Measurements from ENCODE around the gene OR9A4.

Gene OR9A4

GRCh38 chr7:141949911-141950310, 33.7 kb downstream of the OR9A4 start:
- no peak for DNase-seq (ENCODE audit: low read depth, low spot score)
- in situ Hi-C loops (cut with HindIII; ENCODE audit: low sequenced_read_pairs), result no loop called here
- no peak for TF ChIP-seq CTCF (IDR thresholded peaks at IDR 0.05; ENCODE audit: low read depth, low read length)
- H3K4me3 ChIP-seq (ENCODE audit: low read depth, low read length), result no peak overlapping the region

DNA sequence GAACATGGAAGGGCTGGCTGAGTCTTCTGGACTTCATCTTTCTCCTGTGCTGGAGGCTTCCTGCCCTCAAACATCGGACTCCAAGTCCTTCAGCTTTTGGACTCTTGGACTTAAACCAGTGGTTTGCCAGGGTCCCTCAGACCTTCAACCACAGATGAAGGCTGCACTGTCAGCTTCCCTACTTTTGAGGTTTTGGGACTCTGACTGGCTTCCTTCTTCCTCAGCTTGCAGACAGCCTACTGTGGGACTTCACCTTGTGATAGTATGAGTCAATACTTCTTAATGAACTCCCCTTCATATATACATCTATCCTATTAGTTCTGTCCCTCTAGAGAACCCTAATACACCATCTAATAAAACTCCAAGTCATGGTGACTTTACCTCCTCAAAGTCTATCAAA, 34.6 kb downstream of the OR9A4 start:
- DNase-seq (ENCODE audit: low read depth, low spot score), result no peak
- in situ Hi-C loops (cut with HindIII; ENCODE audit: low sequenced_read_pairs), result no loop called here
- no peak overlapping the region for H3K4me3 ChIP-seq (ENCODE audit: low read depth, low read length)
- no peak for TF ChIP-seq CTCF (IDR thresholded peaks at IDR 0.05; ENCODE audit: low read depth, low read length)

- no peak overlapping the region for H3K4me3 ChIP-seq (ENCODE audit: low read depth, low read length)
- in situ Hi-C loops (cut with HindIII; ENCODE audit: low sequenced_read_pairs), result no loop called here
- no peak for TF ChIP-seq CTCF (IDR thresholded peaks at IDR 0.05; ENCODE audit: low read depth, low read length)
- no peak for DNase-seq (ENCODE audit: low read depth, low spot score)
These were observed 36.3 kb downstream of the OR9A4 start for GRCh38 chr7:141952461-141952860.

DNA sequence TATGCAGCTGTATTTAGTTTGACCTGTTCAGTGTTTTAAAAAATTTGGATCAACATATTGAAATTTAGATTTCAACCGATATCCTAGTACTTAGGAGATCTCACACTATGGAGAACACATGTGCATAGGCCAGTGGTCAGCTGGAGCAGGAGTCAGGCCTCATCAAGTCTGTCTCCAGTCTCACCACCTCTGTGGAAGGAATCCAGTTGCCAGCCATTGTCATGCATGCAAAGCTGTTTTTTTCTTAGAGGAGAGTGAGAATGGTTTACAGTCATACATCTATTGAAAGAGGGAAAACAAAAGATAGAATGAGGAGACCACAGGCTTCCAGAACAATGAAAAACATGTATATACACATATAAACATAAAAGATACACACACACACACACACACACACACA, 38.1 kb downstream of the OR9A4 start:
- no peak overlapping the region for H3K4me3 ChIP-seq (ENCODE audit: low read depth, low read length)
- no peak for DNase-seq (ENCODE audit: low read depth, low spot score)
- in situ Hi-C loops (cut with HindIII; ENCODE audit: low sequenced_read_pairs), result no loop called here
- TF ChIP-seq CTCF (IDR thresholded peaks at IDR 0.05; ENCODE audit: low read depth, low read length), result no peak

GRCh38 chr7:141956084-141956483, 39.9 kb downstream of the OR9A4 start:
- in situ Hi-C loops (cut with HindIII; ENCODE audit: low sequenced_read_pairs), result no loop called here
- DNase-seq (ENCODE audit: low read depth, low spot score), result no peak
- H3K4me3 ChIP-seq (ENCODE audit: low read depth, low read length), result no peak overlapping the region
- no peak for TF ChIP-seq CTCF (IDR thresholded peaks at IDR 0.05; ENCODE audit: low read depth, low read length)

DNA sequence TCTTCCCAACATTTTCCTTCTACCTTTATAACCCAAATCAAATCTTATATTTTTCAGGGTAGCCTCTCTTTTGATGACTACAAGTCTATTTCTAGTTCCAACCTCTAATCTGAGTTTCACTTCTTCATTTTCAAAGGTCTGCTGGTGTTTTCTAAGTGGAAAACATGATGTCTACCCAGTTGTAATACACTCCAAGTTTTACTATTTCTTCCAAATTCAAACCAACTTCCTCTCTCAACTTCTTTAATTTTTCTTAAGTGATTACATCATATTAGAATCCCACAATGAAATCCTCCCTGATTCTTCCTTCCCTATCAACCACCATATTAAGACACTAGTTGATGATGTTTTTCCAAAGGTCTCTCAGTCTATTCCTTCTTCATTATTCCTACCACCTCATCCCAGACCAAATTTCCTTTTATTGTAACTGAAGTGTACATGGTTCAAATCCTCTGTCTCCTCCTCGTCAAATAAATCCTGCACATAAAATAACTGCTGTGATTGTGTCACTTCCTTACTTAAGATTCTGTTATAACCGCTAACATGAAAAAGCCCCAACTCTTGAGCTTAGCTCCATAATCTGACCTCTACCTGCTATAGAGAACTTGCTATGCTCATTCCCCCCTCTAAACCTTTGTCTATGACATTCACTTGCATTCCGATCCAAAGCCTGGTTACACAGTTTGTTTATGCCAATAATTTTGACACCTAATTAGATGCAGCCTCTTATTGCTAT, 44.7 kb downstream of the OR9A4 start:
- no peak overlapping the region for H3K4me3 ChIP-seq (ENCODE audit: low read depth, low read length)
- DNase-seq (ENCODE audit: low read depth, low spot score), result no peak
- in situ Hi-C loops (cut with HindIII; ENCODE audit: low sequenced_read_pairs), result no loop called here
- TF ChIP-seq CTCF (IDR thresholded peaks at IDR 0.05; ENCODE audit: low read depth, low read length), result no peak
